GM18870 (cell line): Measurements from ENCODE around the gene UBQLN1.
A peak's percentile ranks its signal among the peaks of the same experiment; 100 is the strongest.
"Not testable (repeated sequence)": the region's sequence is repeated elsewhere in the genome, so short reads cannot be mapped to it uniquely, and the experiment has no call there.

Source experiments
- ATAC-seq: cut with Tn5 transposase; IDR thresholded peaks from one replicate; pipeline ENCODE4 v1.9.1; 2021; ENCODE audit warnings: moderate library complexity; ENCODE audit not compliant: unreplicated experiment

The UBQLN1 gene

GRCh38 chr9:83707768-83708514 lies at the start of gene UBQLN1:
Gene UBQLN1, minus strand, starts transcription at chr9:83707958. Its CDS starts 279 bp downstream, at chr9:83707679.
- ATAC-seq, result peak; percentile 59

- peak; percentile 82 for ATAC-seq
Measured at GRCh38 chr9:83754383-83754977, 46.7 kb upstream of the UBQLN1 start.

- ATAC-seq, result no peak
Measured at GRCh38 chr9:83749706-83750105, 41.9 kb upstream of the UBQLN1 start.

GRCh38 chr9:83744206-83744605 lies 36.4 kb upstream of the UBQLN1 start:
- no peak for ATAC-seq

- ATAC-seq, result no peak
Measured at GRCh38 chr9:83733739-83734138, 26.0 kb upstream of the UBQLN1 start.

- not testable (repeated sequence) for ATAC-seq
Measured at GRCh38 chr9:83728591-83729368, 21.0 kb upstream of the UBQLN1 start.

- no peak for ATAC-seq
Measured at GRCh38 chr9:83724436-83724835, 16.7 kb upstream of the UBQLN1 start.

GRCh38 chr9:83722726-83723495 lies 15.2 kb upstream of the UBQLN1 start:
- ATAC-seq, result no peak

GRCh38 chr9:83721509-83721908 lies 13.8 kb upstream of the UBQLN1 start:
- no peak for ATAC-seq

- no peak for ATAC-seq
Measured at GRCh38 chr9:83715794-83716193, 8.0 kb upstream of the UBQLN1 start.

GRCh38 chr9:83715221-83715620 lies 7.5 kb upstream of the UBQLN1 start:
- no peak for ATAC-seq

GRCh38 chr9:83714329-83714728 lies 6.6 kb upstream of the UBQLN1 start:
- ATAC-seq, result no peak

GRCh38 chr9:83708515-83709158 lies 879 bp upstream of the UBQLN1 start:
- peak; percentile 49 for ATAC-seq

GRCh38 chr9:83707518-83707767 lies 315 bp downstream of the UBQLN1 start:
- ATAC-seq, result peak; percentile 48

GRCh38 chr9:83706676-83707517 lies 861 bp downstream of the UBQLN1 start:
- ATAC-seq, result peak; percentile 27

GRCh38 chr9:83705219-83705651 lies 2.5 kb downstream of the UBQLN1 start:
- not testable (repeated sequence) for ATAC-seq

GRCh38 chr9:83701769-83702168 lies 6.0 kb downstream of the UBQLN1 start:
- ATAC-seq, result no peak

- ATAC-seq, result no peak
Measured at GRCh38 chr9:83701286-83701685, 6.5 kb downstream of the UBQLN1 start.

- ATAC-seq, result peak; percentile 40
Measured at GRCh38 chr9:83699615-83700014, 8.1 kb downstream of the UBQLN1 start.
